K562 (cell line): ENCODE data around the gene RALGAPB. TPM values are rescaled to one million over a fixed set of nuclear protein-coding genes. Genes with fewer than 3 reads are reported as not detected.

Experiments used
- CREM ChIP-seq: IDR thresholded peaks from 2 replicates; pipeline ENCODE4 v1.6.1; 2014; ENCODE audit warnings: antibody characterized with exemption, low read depth
- HDAC2 ChIP-seq: fragments of 450-650 bp; IDR thresholded peaks from 2 replicates; pipeline ENCODE4 v1.6.1; 2016; ENCODE audit warnings: mild to moderate bottlenecking
- MECOM ChIP-seq: fragments of 250-450 bp; sonication (Bioruptor Pico); IDR thresholded peaks from 2 replicates; pipeline ENCODE4 v1.8.0; 2022; ENCODE audit warnings: inconsistent platforms
- MYC ChIP-seq, 2 experiments: fragments of 250-450 bp in 1 of 2; sonication (Bioruptor Pico) in 1 of 2; IDR thresholded peaks; 2 replicates each; pipeline versions ENCODE4 v1.5.1 to v1.6.1; 2012 to 2021; ENCODE audit warnings: low read depth in 2 of 2, borderline replicate concordance in 1 of 2, improper control_type of control experiment in 1 of 2, low read length in 1 of 2, mild to moderate bottlenecking in 1 of 2, moderate library complexity in 1 of 2
- POLR2G ChIP-seq: fragments of 200-400 bp; formaldehyde crosslinking; IDR thresholded peaks from 2 replicates; pipeline ENCODE4 v1.6.1; 2017; ENCODE audit warnings: low read depth, mild to moderate bottlenecking, antibody characterized with exemption, low read length, moderate library complexity
- POLR3G ChIP-seq: IDR thresholded peaks from 2 replicates; pipeline ENCODE4 v1.6.1; 2011; ENCODE audit not compliant: insufficient read length, insufficient replicate concordance; ENCODE audit errors: extremely low read depth
- STAT5B ChIP-seq: fragments of 250-450 bp; sonication (Bioruptor Pico); IDR thresholded peaks from 2 replicates; pipeline ENCODE4 v1.8.0; 2021; ENCODE audit warnings: mild to moderate bottlenecking, inconsistent platforms
- TFAM ChIP-seq: fragments of 250-450 bp; sonication (Bioruptor Pico); conservative IDR thresholded peaks from 2 replicates; pipeline ENCODE4 v1.5.0; 2021; ENCODE audit warnings: mild to moderate bottlenecking, moderate library complexity
- ZNF134 ChIP-seq: fragments of 250-450 bp; sonication (Bioruptor Pico); conservative IDR thresholded peaks from 2 replicates; pipeline ENCODE4 v1.4.0; 2020
- ZNF143 ChIP-seq: sonication (generic); formaldehyde crosslinking; IDR thresholded peaks from 2 replicates; pipeline ENCODE4 v1.9.0; 2022; ENCODE audit warnings: mild to moderate bottlenecking, missing genetic modification reagents
- ZNF165 ChIP-seq: fragments of 250-450 bp; sonication (Bioruptor Pico); IDR thresholded peaks from 2 replicates; pipeline ENCODE4 v1.4.0; 2020; ENCODE audit warnings: borderline replicate concordance
- ZNF212 ChIP-seq: fragments of 450-650 bp; formaldehyde crosslinking; IDR thresholded peaks from 2 replicates; pipeline ENCODE4 v1.4.0; 2020; ENCODE audit warnings: mild to moderate bottlenecking
- ZNF764 ChIP-seq: fragments of 250-450 bp; sonication (Bioruptor Pico); IDR thresholded peaks from 2 replicates; pipeline ENCODE4 v1.4.0; 2020; ENCODE audit warnings: low read depth, mild to moderate bottlenecking, moderate library complexity
- polyA plus RNA-seq, 8 experiments: library from polyadenylated mRNA; depleted of rRNA in 4 of 8; stranded (reverse) in 5 of 8; unstranded in 3 of 8; fragments of >200 nt; fragmentation: Nextera tagmentation in 2 of 8; fragmentation: Illumina TruSeq in 1 of 8; extraction: Ambion mirVana in 2 of 8; extraction: Trizol in 1 of 8; gene quantifications; 2 replicates each; pipeline versions ENCODE4 v1.2.1 to v1.2.3, GENCODE V29; 2011 to 2014; ENCODE audit warnings: inconsistent platforms in 1 of 8, missing spikeins in 1 of 8
- total RNA-seq, 7 experiments: library from RNA; depleted of rRNA in 6 of 7; stranded (reverse); fragments of >200 nt in 6 of 7; fragmentation: Illumina TruSeq in 2 of 7; extraction: Trizol in 2 of 7; gene quantifications; 2 replicates each; pipeline versions ENCODE4 v1.2.1 to v1.2.3, GENCODE V29; 2011 to 2021; ENCODE audit warnings: low replicate concordance in 1 of 7
- TF ChIP-seq, protein P1 (sequence below): fragments of 150-350 bp; conservative IDR thresholded peaks from 2 replicates; pipeline ENCODE4 v1.6.1; 2014; ENCODE audit warnings: low read length
- TF ChIP-seq, protein P2 (sequence below): fragments of 150-350 bp; IDR thresholded peaks from 2 replicates; pipeline ENCODE4 v1.6.1; 2014; ENCODE audit warnings: low read depth, mild to moderate bottlenecking, low read length, borderline replicate concordance
- TF ChIP-seq, protein P3 (sequence below): fragments of 450-650 bp; IDR thresholded peaks from 2 replicates; pipeline ENCODE4 v1.7.1; 2018; ENCODE audit warnings: mild to moderate bottlenecking, low read depth; ENCODE audit not compliant: partially characterized antibody
- TF ChIP-seq, protein P4 (sequence below): fragments of 450-650 bp; IDR thresholded peaks from 2 replicates; pipeline ENCODE4 v1.6.1; 2018; ENCODE audit warnings: mild to moderate bottlenecking, low read depth; ENCODE audit not compliant: partially characterized antibody

RALGAPB gene
- total and polyA plus RNA-seq, 9 of the 15 experiments (the other 6 are each of a cell fraction or from before 2014, with no cell fraction given), result 4.3 to 25.6 (median 13.6) TPM

DNA sequence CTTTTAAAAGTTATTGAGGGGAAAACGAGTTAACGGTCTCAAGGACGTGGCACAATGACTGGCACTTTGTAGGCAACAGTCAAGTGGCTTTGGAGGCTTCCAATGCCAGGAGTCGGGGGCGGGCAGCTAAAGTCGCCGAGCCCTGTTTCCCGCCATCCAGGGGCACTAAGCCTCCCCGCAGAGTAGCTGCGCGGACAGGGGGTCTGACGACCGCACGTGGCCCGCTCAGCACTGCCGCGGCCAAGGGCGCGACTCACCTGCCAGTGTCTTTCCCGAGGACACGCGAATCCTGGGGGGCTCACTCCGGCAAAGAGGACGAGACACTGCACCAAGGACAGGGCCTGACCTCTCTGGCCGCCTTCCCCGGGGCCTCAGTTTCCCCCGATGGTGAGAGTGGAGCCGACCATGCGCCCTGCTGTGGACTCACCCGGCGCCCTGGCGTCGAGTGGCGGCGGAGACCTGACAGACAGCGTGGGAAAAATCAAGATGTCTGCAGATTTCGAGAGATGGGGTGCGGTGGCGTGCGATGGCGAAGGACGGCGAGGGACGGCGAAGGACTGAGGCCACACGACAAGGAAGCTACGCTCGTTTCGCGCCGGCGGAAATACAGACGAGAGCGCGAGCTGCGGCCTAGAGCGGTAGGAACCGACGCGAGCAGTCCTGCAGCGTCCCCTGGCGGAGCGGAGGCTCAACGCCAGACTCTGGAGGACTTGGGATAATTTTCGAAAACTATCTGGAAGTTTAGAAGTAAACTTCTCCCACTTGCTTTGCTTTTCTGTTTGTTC, 37.7 kb upstream of the RALGAPB start, which contains the start of gene SNHG17 (continued):
- TF ChIP-seq MYC (IDR thresholded peaks at IDR 0.05; ENCODE audit: low read depth, low read length) (peak; percentile 100), MYC (CRISPR knock-in tag; IDR thresholded peaks at IDR 0.05; ENCODE audit: borderline replicate concordance, low read depth) (peak; percentile 100), POLR3G (no peak), ZNF134 (CRISPR knock-in tag) (no peak), ZNF764 (no peak), POLR2G (peak; percentile 99), HDAC2 (peak; percentile 88), STAT5B (CRISPR knock-in tag) (no peak), TFAM (CRISPR knock-in tag) (no peak), CREM (peak; percentile 98), ZNF212 (CRISPR knock-in tag) (no peak), ZNF165 (no peak), MECOM (CRISPR knock-in tag) (no peak), ZNF143 (CRISPR knock-in tag) (peak; percentile 33; the same call in 1 of the 2 replicates)
- TF ChIP-seq, protein P1, sequence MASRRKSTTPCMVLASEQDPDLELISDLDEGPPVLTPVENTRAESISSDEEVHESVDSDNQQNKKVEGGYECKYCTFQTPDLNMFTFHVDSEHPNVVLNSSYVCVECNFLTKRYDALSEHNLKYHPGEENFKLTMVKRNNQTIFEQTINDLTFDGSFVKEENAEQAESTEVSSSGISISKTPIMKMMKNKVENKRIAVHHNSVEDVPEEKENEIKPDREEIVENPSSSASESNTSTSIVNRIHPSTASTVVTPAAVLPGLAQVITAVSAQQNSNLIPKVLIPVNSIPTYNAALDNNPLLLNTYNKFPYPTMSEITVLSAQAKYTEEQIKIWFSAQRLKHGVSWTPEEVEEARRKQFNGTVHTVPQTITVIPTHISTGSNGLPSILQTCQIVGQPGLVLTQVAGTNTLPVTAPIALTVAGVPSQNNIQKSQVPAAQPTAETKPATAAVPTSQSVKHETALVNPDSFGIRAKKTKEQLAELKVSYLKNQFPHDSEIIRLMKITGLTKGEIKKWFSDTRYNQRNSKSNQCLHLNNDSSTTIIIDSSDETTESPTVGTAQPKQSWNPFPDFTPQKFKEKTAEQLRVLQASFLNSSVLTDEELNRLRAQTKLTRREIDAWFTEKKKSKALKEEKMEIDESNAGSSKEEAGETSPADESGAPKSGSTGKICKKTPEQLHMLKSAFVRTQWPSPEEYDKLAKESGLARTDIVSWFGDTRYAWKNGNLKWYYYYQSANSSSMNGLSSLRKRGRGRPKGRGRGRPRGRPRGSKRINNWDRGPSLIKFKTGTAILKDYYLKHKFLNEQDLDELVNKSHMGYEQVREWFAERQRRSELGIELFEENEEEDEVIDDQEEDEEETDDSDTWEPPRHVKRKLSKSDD, result peak; percentile 60; the same call in 1 of the 2 replicates
- TF ChIP-seq, protein P2, sequence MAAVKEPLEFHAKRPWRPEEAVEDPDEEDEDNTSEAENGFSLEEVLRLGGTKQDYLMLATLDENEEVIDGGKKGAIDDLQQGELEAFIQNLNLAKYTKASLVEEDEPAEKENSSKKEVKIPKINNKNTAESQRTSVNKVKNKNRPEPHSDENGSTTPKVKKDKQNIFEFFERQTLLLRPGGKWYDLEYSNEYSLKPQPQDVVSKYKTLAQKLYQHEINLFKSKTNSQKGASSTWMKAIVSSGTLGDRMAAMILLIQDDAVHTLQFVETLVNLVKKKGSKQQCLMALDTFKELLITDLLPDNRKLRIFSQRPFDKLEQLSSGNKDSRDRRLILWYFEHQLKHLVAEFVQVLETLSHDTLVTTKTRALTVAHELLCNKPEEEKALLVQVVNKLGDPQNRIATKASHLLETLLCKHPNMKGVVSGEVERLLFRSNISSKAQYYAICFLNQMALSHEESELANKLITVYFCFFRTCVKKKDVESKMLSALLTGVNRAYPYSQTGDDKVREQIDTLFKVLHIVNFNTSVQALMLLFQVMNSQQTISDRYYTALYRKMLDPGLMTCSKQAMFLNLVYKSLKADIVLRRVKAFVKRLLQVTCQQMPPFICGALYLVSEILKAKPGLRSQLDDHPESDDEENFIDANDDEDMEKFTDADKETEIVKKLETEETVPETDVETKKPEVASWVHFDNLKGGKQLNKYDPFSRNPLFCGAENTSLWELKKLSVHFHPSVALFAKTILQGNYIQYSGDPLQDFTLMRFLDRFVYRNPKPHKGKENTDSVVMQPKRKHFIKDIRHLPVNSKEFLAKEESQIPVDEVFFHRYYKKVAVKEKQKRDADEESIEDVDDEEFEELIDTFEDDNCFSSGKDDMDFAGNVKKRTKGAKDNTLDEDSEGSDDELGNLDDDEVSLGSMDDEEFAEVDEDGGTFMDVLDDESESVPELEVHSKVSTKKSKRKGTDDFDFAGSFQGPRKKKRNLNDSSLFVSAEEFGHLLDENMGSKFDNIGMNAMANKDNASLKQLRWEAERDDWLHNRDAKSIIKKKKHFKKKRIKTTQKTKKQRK, result no peak
- TF ChIP-seq, protein P3, sequence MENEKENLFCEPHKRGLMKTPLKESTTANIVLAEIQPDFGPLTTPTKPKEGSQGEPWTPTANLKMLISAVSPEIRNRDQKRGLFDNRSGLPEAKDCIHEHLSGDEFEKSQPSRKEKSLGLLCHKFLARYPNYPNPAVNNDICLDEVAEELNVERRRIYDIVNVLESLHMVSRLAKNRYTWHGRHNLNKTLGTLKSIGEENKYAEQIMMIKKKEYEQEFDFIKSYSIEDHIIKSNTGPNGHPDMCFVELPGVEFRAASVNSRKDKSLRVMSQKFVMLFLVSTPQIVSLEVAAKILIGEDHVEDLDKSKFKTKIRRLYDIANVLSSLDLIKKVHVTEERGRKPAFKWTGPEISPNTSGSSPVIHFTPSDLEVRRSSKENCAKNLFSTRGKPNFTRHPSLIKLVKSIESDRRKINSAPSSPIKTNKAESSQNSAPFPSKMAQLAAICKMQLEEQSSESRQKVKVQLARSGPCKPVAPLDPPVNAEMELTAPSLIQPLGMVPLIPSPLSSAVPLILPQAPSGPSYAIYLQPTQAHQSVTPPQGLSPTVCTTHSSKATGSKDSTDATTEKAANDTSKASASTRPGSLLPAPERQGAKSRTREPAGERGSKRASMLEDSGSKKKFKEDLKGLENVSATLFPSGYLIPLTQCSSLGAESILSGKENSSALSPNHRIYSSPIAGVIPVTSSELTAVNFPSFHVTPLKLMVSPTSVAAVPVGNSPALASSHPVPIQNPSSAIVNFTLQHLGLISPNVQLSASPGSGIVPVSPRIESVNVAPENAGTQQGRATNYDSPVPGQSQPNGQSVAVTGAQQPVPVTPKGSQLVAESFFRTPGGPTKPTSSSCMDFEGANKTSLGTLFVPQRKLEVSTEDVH, result peak; percentile 89
- TF ChIP-seq, protein P4, sequence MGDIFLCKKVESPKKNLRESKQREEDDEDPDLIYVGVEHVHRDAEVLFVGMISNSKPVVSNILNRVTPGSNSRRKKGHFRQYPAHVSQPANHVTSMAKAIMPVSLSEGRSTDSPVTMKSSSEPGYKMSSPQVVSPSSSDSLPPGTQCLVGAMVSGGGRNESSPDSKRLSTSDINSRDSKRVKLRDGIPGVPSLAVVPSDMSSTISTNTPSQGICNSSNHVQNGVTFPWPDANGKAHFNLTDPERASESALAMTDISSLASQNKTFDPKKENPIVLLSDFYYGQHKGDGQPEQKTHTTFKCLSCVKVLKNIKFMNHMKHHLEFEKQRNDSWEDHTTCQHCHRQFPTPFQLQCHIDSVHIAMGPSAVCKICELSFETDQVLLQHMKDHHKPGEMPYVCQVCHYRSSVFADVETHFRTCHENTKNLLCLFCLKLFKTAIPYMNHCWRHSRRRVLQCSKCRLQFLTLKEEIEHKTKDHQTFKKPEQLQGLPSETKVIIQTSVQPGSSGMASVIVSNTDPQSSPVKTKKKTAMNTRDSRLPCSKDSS, result no peak
